ENCODE data around the gene CRADD. TPM values are rescaled to one million over a fixed set of nuclear protein-coding genes. Genes with fewer than 3 reads are reported as not detected.
"Not testable (repeated sequence)": the region's sequence is repeated elsewhere in the genome, so short reads cannot be mapped to it uniquely, and the experiment has no call there.

Gene CRADD
- total RNA-seq, 1 experiment from 2014 or later, result 7.6 TPM

GRCh38 chr12:93781961-93782360 is 104.8 kb downstream of the CRADD start:
- not testable (repeated sequence) for H3K9ac ChIP-seq (ENCODE audit: extremely low read depth, insufficient read length, low read length); H3K4me1 ChIP-seq (ENCODE audit: insufficient read depth, low read length); H3K27me3 Mint-ChIP-seq (ENCODE audit: low read depth); H3K27ac Mint-ChIP-seq; H2BK20ac ChIP-seq (ENCODE audit: low read depth, low read length, poor library complexity, severe bottlenecking); H2AFZ ChIP-seq (ENCODE audit: low read length); DNase-seq; H3K27me3 ChIP-seq (ENCODE audit: insufficient read depth, low read length); H2BK15ac ChIP-seq (ENCODE audit: low read depth, low read length); H2BK120ac ChIP-seq (ENCODE audit: low read depth, low read length, poor library complexity, severe bottlenecking); H3K4me2 ChIP-seq (ENCODE audit: insufficient read depth, insufficient read length, low read length); H4K8ac ChIP-seq (replicated peaks; ENCODE audit: insufficient read length, low read depth, low read length); H4K91ac ChIP-seq (ENCODE audit: insufficient read length, low read depth, low read length); H3K14ac ChIP-seq (ENCODE audit: insufficient read depth, low read length); H2BK5ac ChIP-seq (ENCODE audit: insufficient read length, low read length); H4K5ac ChIP-seq (ENCODE audit: insufficient read length, low read depth, low read length); H3K79me2 ChIP-seq (ENCODE audit: insufficient read depth, low read length); H4K20me1 ChIP-seq (ENCODE audit: control insufficient read depth, insufficient read depth, insufficient read length); H3T11ph ChIP-seq (ENCODE audit: low read length); H3K9me3 Mint-ChIP-seq; H3K4ac ChIP-seq (ENCODE audit: low read depth, low read length); H3K36me3 Mint-ChIP-seq (ENCODE audit: insufficient read depth in 1 of 3, low read depth in 3 of 3); H3K18ac ChIP-seq (ENCODE audit: insufficient read length, low read depth, low read length); H3K9me3 ChIP-seq (ENCODE audit: control insufficient read depth, low read depth, low read length); H2BK12ac ChIP-seq (ENCODE audit: insufficient read length, low read depth, low read length); H3K4me3 Mint-ChIP-seq; H3K23ac ChIP-seq (ENCODE audit: insufficient read length, low read depth, low read length); H3K79me1 ChIP-seq (ENCODE audit: insufficient read depth, low read depth, low read length, poor library complexity, severe bottlenecking); H2AK5ac ChIP-seq (ENCODE audit: insufficient read length, low read length); H3K27ac ChIP-seq (ENCODE audit: insufficient read length, low read depth, low read length); H3K23me2 ChIP-seq (ENCODE audit: insufficient read length, low read depth, low read length, poor library complexity, severe bottlenecking); H3K56ac ChIP-seq (ENCODE audit: insufficient read length, low read depth, low read length)
- no CpG with 5 or more reads among the region's 4 CpGs for WGBS (ENCODE audit: extremely low coverage, insufficient read length, low lambda C conversion rate)
- peaks cover 15 to 27% of the 10 kb centered on the region in 2 experiments for H3K4me1 Mint-ChIP-seq

Data from H9 (cell line).